GM12878 (cell line): ENCODE data around the gene SLFN13. TPM values are rescaled to one million over a fixed set of nuclear protein-coding genes. Genes with fewer than 3 reads are reported as not detected.
"Not testable (repeated sequence)": the region's sequence is repeated elsewhere in the genome, so short reads cannot be mapped to it uniquely, and the experiment has no call there.

Experiments used
- ATAC-seq: fragments of 200-7000 bp; cut with Tn5 transposase; 3 replicates; pipeline ENCODE4 v1.9.1; 2020; ENCODE audit warnings: mild to moderate bottlenecking, moderate library complexity
- BruUV-seq: library from RNA; stranded (reverse); fragments of 400-500 nt; replicated peaks from 2 replicates; lab custom pipeline; 2021; lab: Mats Ljungman, UMichigan
- CTCF ChIA-PET: fragments of 300-600 bp; sonication (Branson Sonifier 250); formaldehyde crosslinking; extraction: SDS; loops from one replicate; lab custom pipeline; 2021; ENCODE audit warnings: inconsistent platforms; lab: Yijun Ruan, JAX
- POLR2A ChIA-PET: fragments of 350-600 bp; formaldehyde crosslinking; extraction: SDS; loops from one replicate; lab custom pipeline; 2021; ENCODE audit warnings: inconsistent platforms; lab: Charles Lee
- RAD21 ChIA-PET: fragments of 300-600 bp; sonication (Branson Sonifier 250); formaldehyde crosslinking; loops from one replicate; lab custom pipeline; 2023; ENCODE audit warnings: antibody characterized with exemption; ENCODE audit not compliant: unreplicated experiment; lab: Charles Lee
- SMC1A ChIA-PET: fragments of 300-600 bp; sonication (Branson Sonifier 250); formaldehyde crosslinking; loops from one replicate; lab custom pipeline; 2023; ENCODE audit not compliant: unreplicated experiment, uncharacterized antibody; lab: Charles Lee
- DNase-seq: peaks from one replicate; pipeline ENCODE4 v3.0.0-alpha.2; 2011; ENCODE audit warnings: low read depth, low spot score
- FAIRE-seq: peaks from 3 replicates; lab custom pipeline; 2011; peaks lifted over from hg19 to GRCh38; lab: Jason Lieb, UNC
- H2AFZ ChIP-seq: 2 replicates; pipeline ENCODE4 v1.6.0; 2011; ENCODE audit warnings: low read depth, low read length, control low read depth; ENCODE audit not compliant: control insufficient read depth
- H3K27ac ChIP-seq: 2 replicates; pipeline ENCODE4 v1.5.1; 2011; ENCODE audit warnings: control low read depth; ENCODE audit not compliant: control insufficient read depth, insufficient read depth
- H3K27me3 ChIP-seq, 2 experiments: replicated peaks in 1 of 2; 2 replicates each; pipeline versions ENCODE4 v1.6.0 to v1.6.1; 2011; ENCODE audit warnings: low read length in 1 of 2; ENCODE audit not compliant: control insufficient read depth in 2 of 2, insufficient read depth in 2 of 2
- H3K36me3 ChIP-seq, 2 experiments: 2 replicates each; pipeline ENCODE4 v1.5.1; 2011; ENCODE audit warnings: low read length in 1 of 2; ENCODE audit not compliant: control insufficient read depth in 2 of 2, insufficient read depth in 2 of 2
- H3K4me1 ChIP-seq: 2 replicates; pipeline ENCODE4 v1.6.1; 2011; ENCODE audit warnings: mild to moderate bottlenecking, low read length, moderate library complexity, mixed read lengths; ENCODE audit not compliant: control insufficient read depth, insufficient read depth
- H3K4me2 ChIP-seq: 2 replicates; pipeline ENCODE4 v1.6.0; 2011; ENCODE audit warnings: control low read depth; ENCODE audit not compliant: control insufficient read depth, insufficient read depth
- H3K4me3 ChIP-seq: fragments of 200-600 bp; sonication (generic); 2 replicates; pipeline ENCODE4 v1.5.1; 2016
- H3K79me2 ChIP-seq: 2 replicates; pipeline ENCODE4 v1.6.0; 2011; ENCODE audit warnings: low read length; ENCODE audit not compliant: control insufficient read depth, insufficient read depth
- H3K9ac ChIP-seq: 2 replicates; pipeline ENCODE4 v1.8.0; 2011; ENCODE audit warnings: low read length, control low read depth, mixed read lengths; ENCODE audit not compliant: control insufficient read depth, insufficient read depth
- H3K9me3 ChIP-seq: replicated peaks from 3 replicates; pipeline ENCODE4 v1.5.1; 2011; ENCODE audit warnings: mild to moderate bottlenecking, low read length; ENCODE audit not compliant: control insufficient read depth, insufficient read depth
- H4K20me1 ChIP-seq: 2 replicates; pipeline ENCODE4 v1.6.0; 2011; ENCODE audit not compliant: control insufficient read depth, insufficient read depth
- E2F8 ChIP-seq: fragments of 450-650 bp; IDR thresholded peaks from 2 replicates; pipeline ENCODE4 v1.6.1; 2018; ENCODE audit warnings: mild to moderate bottlenecking, low read depth, moderate library complexity; ENCODE audit not compliant: partially characterized antibody
- FOS ChIP-seq: IDR thresholded peaks from 3 replicates; pipeline ENCODE4 v1.6.1; 2011; ENCODE audit warnings: borderline replicate concordance; ENCODE audit not compliant: insufficient read length; ENCODE audit errors: extremely low read depth
- MEF2B ChIP-seq: fragments of 450-650 bp; IDR thresholded peaks from 2 replicates; pipeline ENCODE4 v1.6.1; 2018; ENCODE audit warnings: mild to moderate bottlenecking, moderate library complexity; ENCODE audit not compliant: partially characterized antibody, poor library complexity, severe bottlenecking
- NRF1 ChIP-seq: conservative IDR thresholded peaks from 2 replicates; pipeline ENCODE4 v1.6.1; 2011; ENCODE audit warnings: mild to moderate bottlenecking, low read depth, low read length, improper control_type of control experiment
- TARDBP ChIP-seq: IDR thresholded peaks from 2 replicates; pipeline ENCODE4 v1.6.1; 2016; ENCODE audit warnings: borderline replicate concordance
- TBL1XR1 ChIP-seq: IDR thresholded peaks from 2 replicates; pipeline ENCODE4 v1.6.1; 2012; ENCODE audit warnings: low read depth, low read length, improper control_type of control experiment
- ZBED1 ChIP-seq: IDR thresholded peaks from 2 replicates; pipeline ENCODE4 v1.6.1; 2016; ENCODE audit warnings: borderline replicate concordance
- WGBS: methylation state at CpG from one replicate; pipeline ENCODE4 v1.1.6; 2016; ENCODE audit warnings: low lambda C conversion rate; ENCODE audit not compliant: insufficient replicate concordance, insufficient coverage; ENCODE audit errors: missing lambda C conversion rate; 5-methylcytosine and 5-hydroxymethylcytosine counted together
- in situ Hi-C: fragments of 300-500 bp; cut with MboI; formaldehyde crosslinking; loops from 9 replicates; pipeline ENCODE4 v1.14.3; 2018; ENCODE audit warnings: mixed read lengths
- intact Hi-C: fragments of 100-400 bp; cut with micrococcal nuclease; formaldehyde crosslinking; loops from one replicate; pipeline ENCODE4 v1.14.2; 2022; ENCODE audit not compliant: unreplicated experiment
- polyA plus RNA-seq, 11 experiments: library from polyadenylated mRNA; depleted of rRNA in 4 of 11; unstranded in 6 of 11; stranded (reverse) in 5 of 11; fragments of >200 nt; fragmentation: Nextera tagmentation in 4 of 11; fragmentation: Illumina TruSeq in 1 of 11; extraction: Ambion mirVana in 4 of 11; extraction: Trizol in 1 of 11; gene quantifications; 1 replicate in 1 of 11; 2 replicates in 10 of 11; pipeline versions ENCODE4 v1.2.1 to v1.2.3, GENCODE V29; 2011 to 2016; ENCODE audit warnings: inconsistent platforms in 2 of 11, missing spikeins in 2 of 11, low read depth in 1 of 11
- total RNA-seq, 4 experiments: library from RNA; depleted of rRNA in 3 of 4; stranded (reverse); fragments of >200 nt in 3 of 4; fragmentation: Illumina TruSeq in 1 of 4; extraction: Trizol in 1 of 4; gene quantifications; 2 replicates each; pipeline versions ENCODE4 v1.2.1 to v1.2.3, GENCODE V29; 2013 to 2021

Gene SLFN13
- total and polyA plus RNA-seq, 10 of the 15 experiments (the other 5 are each of a cell fraction or from before 2014, with no cell fraction given): 12.4 to 82.4 (median 61.9) TPM

- ChIA-PET SMC1A (interaction anchor here (0.8 kb wide), 1 partner anchor 9 kb away, joined by 4 read pairs; no protein-coding TSS in a partner anchor), POLR2A (interaction anchor here (0.6 kb wide), 1 partner anchor 26 kb away, joined by 5 read pairs; no protein-coding TSS in a partner anchor), CTCF (no interaction called here), RAD21 (no interaction called here)
- no TSS peak for BruUV-seq
- intact Hi-C loops (no loop called here), in situ Hi-C loops (no loop called here)
- H4K20me1 ChIP-seq: no peaks in the 10 kb centered on the region
- H3K79me2 ChIP-seq: peaks cover 7% of the 10 kb centered on the region
- H3K27ac ChIP-seq: no peak overlapping the region
- H3K4me1 ChIP-seq: peaks cover 2% of the 10 kb centered on the region; the same call in 1 of the 2 replicates
- TF ChIP-seq TARDBP: no peak
- no peak for TF ChIP-seq ZBED1
- no peak for TF ChIP-seq MEF2B
- TF ChIP-seq NRF1: no peak
- no peak for TF ChIP-seq TBL1XR1
- no peak for TF ChIP-seq FOS
- TF ChIP-seq E2F8: no peak
- FAIRE-seq (no peak), ATAC-seq (no peak), DNase-seq (no peak)
- no peaks in the 10 kb centered on the region for H3K9me3 ChIP-seq
- no peak overlapping the region for H3K4me2 ChIP-seq
- H3K9ac ChIP-seq: no peak overlapping the region
- H3K36me3 ChIP-seq: peaks cover 0 to under 1% of the 10 kb centered on the region in 2 experiments; a peak in 2 of 4 replicates
- no peak overlapping the region for H2AFZ ChIP-seq
- H3K4me3 ChIP-seq: no peak overlapping the region
- H3K27me3 ChIP-seq: no peaks in the 10 kb centered on the region
- 92% methylated on average over 4 of the region's 4 CpGs for WGBS
These were observed 24.8 kb downstream of the SLFN13 start for GRCh38 chr17:35423761-35424160.

DNA sequence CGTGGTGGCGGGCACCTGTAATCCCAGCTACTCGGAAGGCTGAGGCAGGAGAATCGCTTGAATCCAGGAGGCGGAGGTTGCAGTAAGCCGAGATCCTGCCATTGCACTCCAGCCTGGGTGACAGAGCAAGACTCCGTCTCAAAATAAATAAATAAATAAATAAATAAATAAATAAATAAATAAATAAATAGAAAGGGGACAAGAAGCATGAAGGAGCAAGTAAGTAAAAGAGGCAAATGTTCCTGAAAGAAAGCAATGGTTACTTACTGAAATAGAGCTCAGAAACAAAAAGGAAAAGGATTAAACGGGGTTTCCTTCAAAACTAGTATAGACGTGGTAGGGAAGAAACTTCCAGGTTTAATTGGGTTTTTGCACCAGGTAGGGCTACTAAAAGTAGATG, 27.5 kb downstream of the SLFN13 start:
- H4K20me1 ChIP-seq: not testable (repeated sequence)
- SMC1A ChIA-PET: interaction anchor here (1.0 to 1.3 kb wide), 3 partner anchors 8 to 16 kb away, joined by 3 to 4 read pairs (median 4); no protein-coding TSS in a partner anchor

More for the DNA sequence above, 27.5 kb downstream of the SLFN13 start:
- RAD21 ChIA-PET, H3K27ac ChIP-seq, H3K4me3 ChIP-seq, POLR2A ChIA-PET, H3K4me2 ChIP-seq, ATAC-seq, intact Hi-C loops, H3K79me2 ChIP-seq, H3K9ac ChIP-seq, H3K27me3 ChIP-seq, H3K36me3 ChIP-seq, H2AFZ ChIP-seq, H3K9me3 ChIP-seq, DNase-seq, in situ Hi-C loops, H3K4me1 ChIP-seq, BruUV-seq, FAIRE-seq: not testable (repeated sequence)
- CTCF ChIA-PET: interaction anchor here (1.0 kb wide), 1 partner anchor 505 kb away, joined by 3 read pairs; no protein-coding TSS in a partner anchor
- WGBS: 99% methylated on average over 9 of the region's 9 CpGs
